H54 (cell line): ENCODE data around the gene PAXIP1.
"Not testable (repeated sequence)": the region's sequence is repeated elsewhere in the genome, so short reads cannot be mapped to it uniquely, and the experiment has no call there.

Experiments used
- DNase-seq: peaks from one replicate; pipeline ENCODE4 v3.0.0; 2011; ENCODE audit warnings: low spot score, mixed read lengths; ENCODE audit not compliant: insufficient read length
- FAIRE-seq: peaks from 3 replicates; lab custom pipeline; 2011; peaks lifted over from hg19 to GRCh38; lab: Jason Lieb, UNC
- POLR2A ChIP-seq: IDR thresholded peaks from 2 replicates; pipeline ENCODE4 v1.6.1; 2011; ENCODE audit warnings: low read depth, mild to moderate bottlenecking, low read length

The PAXIP1 gene

GRCh38 chr7:154943906-154944305 is 59.0 kb downstream of the PAXIP1 start:
- DNase-seq (no peak), FAIRE-seq (no peak)
- no peak for TF ChIP-seq POLR2A

GRCh38 chr7:154942691-154943090 is 60.2 kb downstream of the PAXIP1 start:
- DNase-seq (no peak), FAIRE-seq (no peak)
- no peak for TF ChIP-seq POLR2A

GRCh38 chr7:154937837-154938236 is 65.1 kb downstream of the PAXIP1 start:
- no peak for DNase-seq
- no peak for FAIRE-seq
- no peak for TF ChIP-seq POLR2A

GRCh38 chr7:154934353-154934952 is 68.5 kb downstream of the PAXIP1 start:
- FAIRE-seq, DNase-seq: not testable (repeated sequence)

GRCh38 chr7:154931906-154932305 is 71.0 kb downstream of the PAXIP1 start:
- TF ChIP-seq POLR2A: no peak
- no peak for DNase-seq
- no peak for FAIRE-seq

- no peak for FAIRE-seq
- no peak for DNase-seq
- TF ChIP-seq POLR2A: no peak
Observed at GRCh38 chr7:154929006-154929726, 73.8 kb downstream of the PAXIP1 start.

- peak; percentile 75 for FAIRE-seq
- TF ChIP-seq POLR2A: no peak
- DNase-seq: peak; percentile 70
Observed at GRCh38 chr7:154928136-154929005, 74.6 kb downstream of the PAXIP1 start.

GRCh38 chr7:154927624-154928125 is 75.2 kb downstream of the PAXIP1 start:
- FAIRE-seq: no peak
- no peak for TF ChIP-seq POLR2A
- DNase-seq: no peak

GRCh38 chr7:154922472-154922871 is 80.5 kb downstream of the PAXIP1 start:
- not testable (repeated sequence) for DNase-seq, FAIRE-seq

GRCh38 chr7:154919344-154920225 is 83.3 kb downstream of the PAXIP1 start:
- DNase-seq: no peak
- TF ChIP-seq POLR2A: no peak
- FAIRE-seq: no peak

GRCh38 chr7:154918741-154919140 is 84.2 kb downstream of the PAXIP1 start:
- no peak for DNase-seq
- TF ChIP-seq POLR2A: no peak
- no peak for FAIRE-seq

GRCh38 chr7:154918266-154918665 is 84.7 kb downstream of the PAXIP1 start:
- FAIRE-seq: no peak
- TF ChIP-seq POLR2A: no peak
- DNase-seq: no peak

- TF ChIP-seq POLR2A: no peak
- DNase-seq: no peak
- FAIRE-seq: no peak
Observed at GRCh38 chr7:154917808-154918160, 85.1 kb downstream of the PAXIP1 start.
